ENCODE measurements around the gene KAT6B.
"Not testable (repeated sequence)": the region's sequence is repeated elsewhere in the genome, so short reads cannot be mapped to it uniquely, and the experiment has no call there.

Gene KAT6B

GRCh38 chr10:74863551-74863950 lies 37.2 kb downstream of the KAT6B start:
- FAIRE-seq = no peak

GRCh38 chr10:74867351-74867750 lies 41.0 kb downstream of the KAT6B start:
- FAIRE-seq = no peak

GRCh38 chr10:74868392-74868977 lies 42.1 kb downstream of the KAT6B start:
- no peak for FAIRE-seq

- no peak for FAIRE-seq
Measured at GRCh38 chr10:74869635-74870034, 43.2 kb downstream of the KAT6B start.

- no peak for FAIRE-seq
Measured at GRCh38 chr10:74870191-74870590, 43.8 kb downstream of the KAT6B start.

GRCh38 chr10:74871595-74872382 lies 45.4 kb downstream of the KAT6B start:
- FAIRE-seq = no peak

- FAIRE-seq = no peak
Measured at GRCh38 chr10:74873803-74874454, 47.5 kb downstream of the KAT6B start.

- FAIRE-seq = no peak
Measured at GRCh38 chr10:74874649-74875048, 48.2 kb downstream of the KAT6B start.

GRCh38 chr10:74875068-74875467 lies 48.7 kb downstream of the KAT6B start:
- no peak for FAIRE-seq

GRCh38 chr10:74875966-74876365 lies 49.6 kb downstream of the KAT6B start:
- no peak for FAIRE-seq

GRCh38 chr10:74877054-74877453 lies 50.7 kb downstream of the KAT6B start:
- not testable (repeated sequence) for FAIRE-seq

GRCh38 chr10:74877898-74878297 lies 51.5 kb downstream of the KAT6B start:
- FAIRE-seq = no peak

- no peak for FAIRE-seq
Measured at GRCh38 chr10:74880041-74880440, 53.6 kb downstream of the KAT6B start.

GRCh38 chr10:74881253-74881884 lies 55.0 kb downstream of the KAT6B start:
- no peak for FAIRE-seq

- FAIRE-seq = no peak
Measured at GRCh38 chr10:74882427-74882826, 56.0 kb downstream of the KAT6B start.

GRCh38 chr10:74882831-74883230 lies 56.4 kb downstream of the KAT6B start:
- no peak for FAIRE-seq

GRCh38 chr10:74883428-74883827 lies 57.0 kb downstream of the KAT6B start:
- no peak for FAIRE-seq

- no peak for FAIRE-seq
Measured at GRCh38 chr10:74887614-74888284, 61.3 kb downstream of the KAT6B start.

GRCh38 chr10:74888962-74889661 lies 62.7 kb downstream of the KAT6B start:
- FAIRE-seq = peak; percentile 43

- no peak for FAIRE-seq
Measured at GRCh38 chr10:74889662-74889998, 63.2 kb downstream of the KAT6B start.

GRCh38 chr10:74890460-74890859 lies 64.1 kb downstream of the KAT6B start:
- FAIRE-seq = no peak

GRCh38 chr10:74891053-74891452 lies 64.7 kb downstream of the KAT6B start:
- FAIRE-seq = no peak

GRCh38 chr10:74892839-74893238 lies 66.4 kb downstream of the KAT6B start:
- no peak for FAIRE-seq
